GM12878 (cell line): ENCODE results near the gene CLASP2. TPM values are rescaled to one million over a fixed set of nuclear protein-coding genes. Genes with fewer than 3 reads are reported as not detected.

Experiments
- ATAC-seq: fragments of 200-7000 bp; cut with Tn5 transposase; 3 replicates; pipeline ENCODE4 v1.9.1; 2020; ENCODE audit warnings: mild to moderate bottlenecking, moderate library complexity
- BruUV-seq: library from RNA; stranded (reverse); fragments of 400-500 nt; replicated peaks from 2 replicates; lab custom pipeline; 2021; lab: Mats Ljungman, UMichigan
- CTCF ChIA-PET: fragments of 300-600 bp; sonication (Branson Sonifier 250); formaldehyde crosslinking; extraction: SDS; loops from one replicate; lab custom pipeline; 2021; ENCODE audit warnings: inconsistent platforms; lab: Yijun Ruan, JAX
- POLR2A ChIA-PET: fragments of 350-600 bp; formaldehyde crosslinking; extraction: SDS; loops from one replicate; lab custom pipeline; 2021; ENCODE audit warnings: inconsistent platforms; lab: Charles Lee
- RAD21 ChIA-PET: fragments of 300-600 bp; sonication (Branson Sonifier 250); formaldehyde crosslinking; loops from one replicate; lab custom pipeline; 2023; ENCODE audit warnings: antibody characterized with exemption; ENCODE audit not compliant: unreplicated experiment; lab: Charles Lee
- SMC1A ChIA-PET: fragments of 300-600 bp; sonication (Branson Sonifier 250); formaldehyde crosslinking; loops from one replicate; lab custom pipeline; 2023; ENCODE audit not compliant: unreplicated experiment, uncharacterized antibody; lab: Charles Lee
- DNase-seq: peaks from one replicate; pipeline ENCODE4 v3.0.0-alpha.2; 2011; ENCODE audit warnings: low read depth, low spot score
- FAIRE-seq: peaks from 3 replicates; lab custom pipeline; 2011; peaks lifted over from hg19 to GRCh38; lab: Jason Lieb, UNC
- H2AFZ ChIP-seq: 2 replicates; pipeline ENCODE4 v1.6.0; 2011; ENCODE audit warnings: low read depth, low read length, control low read depth; ENCODE audit not compliant: control insufficient read depth
- H3K27ac ChIP-seq: 2 replicates; pipeline ENCODE4 v1.5.1; 2011; ENCODE audit warnings: control low read depth; ENCODE audit not compliant: control insufficient read depth, insufficient read depth
- H3K27me3 ChIP-seq, 2 experiments: replicated peaks in 1 of 2; 2 replicates each; pipeline versions ENCODE4 v1.6.0 to v1.6.1; 2011; ENCODE audit warnings: low read length in 1 of 2; ENCODE audit not compliant: control insufficient read depth in 2 of 2, insufficient read depth in 2 of 2
- H3K36me3 ChIP-seq, 2 experiments: 2 replicates each; pipeline ENCODE4 v1.5.1; 2011; ENCODE audit warnings: low read length in 1 of 2; ENCODE audit not compliant: control insufficient read depth in 2 of 2, insufficient read depth in 2 of 2
- H3K4me1 ChIP-seq: 2 replicates; pipeline ENCODE4 v1.6.1; 2011; ENCODE audit warnings: mild to moderate bottlenecking, low read length, moderate library complexity, mixed read lengths; ENCODE audit not compliant: control insufficient read depth, insufficient read depth
- H3K4me2 ChIP-seq: 2 replicates; pipeline ENCODE4 v1.6.0; 2011; ENCODE audit warnings: control low read depth; ENCODE audit not compliant: control insufficient read depth, insufficient read depth
- H3K4me3 ChIP-seq: fragments of 200-600 bp; sonication (generic); 2 replicates; pipeline ENCODE4 v1.5.1; 2016
- H3K79me2 ChIP-seq: 2 replicates; pipeline ENCODE4 v1.6.0; 2011; ENCODE audit warnings: low read length; ENCODE audit not compliant: control insufficient read depth, insufficient read depth
- H3K9ac ChIP-seq: 2 replicates; pipeline ENCODE4 v1.8.0; 2011; ENCODE audit warnings: low read length, control low read depth, mixed read lengths; ENCODE audit not compliant: control insufficient read depth, insufficient read depth
- H3K9me3 ChIP-seq: replicated peaks from 3 replicates; pipeline ENCODE4 v1.5.1; 2011; ENCODE audit warnings: mild to moderate bottlenecking, low read length; ENCODE audit not compliant: control insufficient read depth, insufficient read depth
- H4K20me1 ChIP-seq: 2 replicates; pipeline ENCODE4 v1.6.0; 2011; ENCODE audit not compliant: control insufficient read depth, insufficient read depth
- ESRRA ChIP-seq: IDR thresholded peaks from 2 replicates; pipeline ENCODE4 v1.6.1; 2012; ENCODE audit warnings: mild to moderate bottlenecking, low read length, improper control_type of control experiment
- ETV6 ChIP-seq, 2 experiments: fragments of 450-650 bp in 1 of 2; IDR thresholded peaks in 1 of 2; conservative IDR thresholded peaks in 1 of 2; 2 replicates each; pipeline ENCODE4 v1.6.1; 2014; ENCODE audit warnings: antibody characterized with exemption in 1 of 2, borderline replicate concordance in 1 of 2, low read depth in 1 of 2, mild to moderate bottlenecking in 1 of 2, moderate library complexity in 1 of 2
- GABPA ChIP-seq: IDR thresholded peaks from 2 replicates; pipeline ENCODE4 v1.6.1; 2014; ENCODE audit warnings: antibody characterized with exemption, low read depth, mild to moderate bottlenecking, inconsistent platforms
- HSF1 ChIP-seq: fragments of 150-350 bp; IDR thresholded peaks from 2 replicates; pipeline ENCODE4 v1.6.1; 2014; ENCODE audit warnings: mild to moderate bottlenecking, low read depth, low read length
- MEF2A ChIP-seq: IDR thresholded peaks from 2 replicates; pipeline ENCODE4 v1.6.1; 2011; ENCODE audit warnings: low read depth, mild to moderate bottlenecking, low read length, moderate library complexity; ENCODE audit not compliant: insufficient read depth
- SREBF1 ChIP-seq: IDR thresholded peaks from 2 replicates; pipeline ENCODE4 v1.6.1; 2012; ENCODE audit warnings: mild to moderate bottlenecking, low read length
- USF1 ChIP-seq: IDR thresholded peaks from 2 replicates; pipeline ENCODE4 v1.6.1; 2011; ENCODE audit warnings: borderline replicate concordance, low read depth, mild to moderate bottlenecking, moderate library complexity, mixed read lengths, low read length; ENCODE audit not compliant: insufficient read depth; ENCODE audit errors: extremely low read length
- WGBS: methylation state at CpG from one replicate; pipeline ENCODE4 v1.1.6; 2016; ENCODE audit warnings: low lambda C conversion rate; ENCODE audit not compliant: insufficient replicate concordance, insufficient coverage; ENCODE audit errors: missing lambda C conversion rate; 5-methylcytosine and 5-hydroxymethylcytosine counted together
- in situ Hi-C: fragments of 300-500 bp; cut with MboI; formaldehyde crosslinking; loops from 9 replicates; pipeline ENCODE4 v1.14.3; 2018; ENCODE audit warnings: mixed read lengths
- intact Hi-C: fragments of 100-400 bp; cut with micrococcal nuclease; formaldehyde crosslinking; loops from one replicate; pipeline ENCODE4 v1.14.2; 2022; ENCODE audit not compliant: unreplicated experiment
- polyA plus RNA-seq, 11 experiments: library from polyadenylated mRNA; depleted of rRNA in 4 of 11; unstranded in 6 of 11; stranded (reverse) in 5 of 11; fragments of >200 nt; fragmentation: Nextera tagmentation in 4 of 11; fragmentation: Illumina TruSeq in 1 of 11; extraction: Ambion mirVana in 4 of 11; extraction: Trizol in 1 of 11; gene quantifications; 1 replicate in 1 of 11; 2 replicates in 10 of 11; pipeline versions ENCODE4 v1.2.1 to v1.2.3, GENCODE V29; 2011 to 2016; ENCODE audit warnings: inconsistent platforms in 2 of 11, missing spikeins in 2 of 11, low read depth in 1 of 11
- total RNA-seq, 4 experiments: library from RNA; depleted of rRNA in 3 of 4; stranded (reverse); fragments of >200 nt in 3 of 4; fragmentation: Illumina TruSeq in 1 of 4; extraction: Trizol in 1 of 4; gene quantifications; 2 replicates each; pipeline versions ENCODE4 v1.2.1 to v1.2.3, GENCODE V29; 2013 to 2021
- TF ChIP-seq, protein P1 (sequence below), 3 experiments: IDR thresholded peaks in 2 of 3; conservative IDR thresholded peaks in 1 of 3; 2 replicates each; pipeline ENCODE4 v1.5.1; 2011; ENCODE audit warnings: low read depth in 3 of 3, low read length in 3 of 3, mild to moderate bottlenecking in 3 of 3, control low read depth in 2 of 3, moderate library complexity in 2 of 3, inconsistent platforms in 1 of 3, mixed read lengths in 1 of 3; ENCODE audit not compliant: control insufficient read depth in 2 of 3, insufficient read depth in 1 of 3; ENCODE audit errors: extremely low read depth in 1 of 3
- TF ChIP-seq, protein P2 (sequence below): IDR thresholded peaks from 2 replicates; pipeline ENCODE4 v1.6.1; 2012; ENCODE audit warnings: low read depth, low read length, improper control_type of control experiment
- TF ChIP-seq, protein P3 (sequence below): fragments of 450-650 bp; IDR thresholded peaks from 2 replicates; pipeline ENCODE4 v1.6.1; 2017; ENCODE audit warnings: mild to moderate bottlenecking
- TF ChIP-seq, protein P4 (sequence below): fragments of 450-650 bp; formaldehyde crosslinking; IDR thresholded peaks from 2 replicates; pipeline ENCODE4 v1.4.0; 2022; ENCODE audit warnings: mild to moderate bottlenecking, moderate library complexity

Gene CLASP2
- total and polyA plus RNA-seq, 10 of the 15 experiments (the other 5 are each of a cell fraction or from before 2014, with no cell fraction given), result 4.0 to 38.3 (median 26.8) TPM

- TF ChIP-seq, protein P1, sequence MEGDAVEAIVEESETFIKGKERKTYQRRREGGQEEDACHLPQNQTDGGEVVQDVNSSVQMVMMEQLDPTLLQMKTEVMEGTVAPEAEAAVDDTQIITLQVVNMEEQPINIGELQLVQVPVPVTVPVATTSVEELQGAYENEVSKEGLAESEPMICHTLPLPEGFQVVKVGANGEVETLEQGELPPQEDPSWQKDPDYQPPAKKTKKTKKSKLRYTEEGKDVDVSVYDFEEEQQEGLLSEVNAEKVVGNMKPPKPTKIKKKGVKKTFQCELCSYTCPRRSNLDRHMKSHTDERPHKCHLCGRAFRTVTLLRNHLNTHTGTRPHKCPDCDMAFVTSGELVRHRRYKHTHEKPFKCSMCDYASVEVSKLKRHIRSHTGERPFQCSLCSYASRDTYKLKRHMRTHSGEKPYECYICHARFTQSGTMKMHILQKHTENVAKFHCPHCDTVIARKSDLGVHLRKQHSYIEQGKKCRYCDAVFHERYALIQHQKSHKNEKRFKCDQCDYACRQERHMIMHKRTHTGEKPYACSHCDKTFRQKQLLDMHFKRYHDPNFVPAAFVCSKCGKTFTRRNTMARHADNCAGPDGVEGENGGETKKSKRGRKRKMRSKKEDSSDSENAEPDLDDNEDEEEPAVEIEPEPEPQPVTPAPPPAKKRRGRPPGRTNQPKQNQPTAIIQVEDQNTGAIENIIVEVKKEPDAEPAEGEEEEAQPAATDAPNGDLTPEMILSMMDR (IDR thresholded peaks at IDR 0.05 in 2 of 3, conservative IDR thresholded peaks at IDR 0.05 in 1 of 3; ENCODE audit: control insufficient read depth in 2 of 3, extremely low read depth in 1 of 3, insufficient read depth in 1 of 3, low read depth in 3 of 3, low read length in 3 of 3), result no peak
- TF ChIP-seq MEF2A, result no peak
- no peak for TF ChIP-seq ESRRA
- TF ChIP-seq SREBF1, result no peak
- TF ChIP-seq HSF1, result no peak
- no peak for TF ChIP-seq GABPA
These were observed 171.0 kb downstream of the CLASP2 start (continued) for GRCh38 chr3:33547101-33547500.

DNA sequence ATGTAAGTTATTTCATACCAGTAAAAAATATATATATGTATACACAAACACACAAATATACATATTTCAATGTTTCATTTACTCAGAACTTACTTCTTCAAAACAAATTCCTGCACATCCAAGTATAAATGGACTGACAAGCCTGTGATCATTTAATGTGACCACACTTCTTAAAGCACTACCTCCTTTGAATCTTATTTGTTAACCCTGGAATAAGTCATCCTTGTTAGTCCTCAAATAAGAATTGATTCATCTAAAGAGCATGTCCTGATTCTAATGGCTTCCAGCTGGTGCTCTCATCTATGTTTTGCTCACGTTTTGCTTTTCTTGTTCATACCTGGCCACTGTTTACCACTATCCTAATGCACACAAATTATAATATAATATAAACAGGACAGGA lies 173.9 kb downstream of the CLASP2 start:
- RAD21 ChIA-PET, result no interaction called here
- WGBS, result 90% methylated on average over 1 of the region's 1 CpG
- Histone ChIP-seq H3K9ac (no peak overlapping the region), H2AFZ (no peak overlapping the region), H3K4me1 (no peaks in the 10 kb centered on the region), H3K4me3 (no peak overlapping the region), H3K79me2 (no peaks in the 10 kb centered on the region), H4K20me1 (no peaks in the 10 kb centered on the region), H3K9me3 (no peaks in the 10 kb centered on the region), H3K4me2 (no peak overlapping the region), H3K27ac (no peak overlapping the region), H3K36me3 (no peaks in the 10 kb centered on the region; a peak in 2 of 4 replicates), H3K27me3 (no peaks in the 10 kb centered on the region)
- POLR2A ChIA-PET, result no interaction called here
- intact Hi-C loops, result no loop called here
- BruUV-seq, result no TSS peak
- SMC1A ChIA-PET, result interaction anchor here (0.9 kb wide), 1 partner anchor 13 kb away, joined by 4 read pairs; no protein-coding TSS in a partner anchor
- CTCF ChIA-PET, result no interaction called here
- DNase-seq (no peak), FAIRE-seq (peak; percentile 13), ATAC-seq (no peak)
- in situ Hi-C loops, result no loop called here
- TF ChIP-seq, protein P2, sequence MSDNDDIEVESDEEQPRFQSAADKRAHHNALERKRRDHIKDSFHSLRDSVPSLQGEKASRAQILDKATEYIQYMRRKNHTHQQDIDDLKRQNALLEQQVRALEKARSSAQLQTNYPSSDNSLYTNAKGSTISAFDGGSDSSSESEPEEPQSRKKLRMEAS, result no peak
- TF ChIP-seq USF1 (no peak), MEF2A (no peak), ETV6 (conservative IDR thresholded peaks at IDR 0.05 in 1 of 2, IDR thresholded peaks at IDR 0.05 in 1 of 2; ENCODE audit: borderline replicate concordance in 1 of 2, low read depth in 1 of 2) (no peak)
- TF ChIP-seq, protein P3, sequence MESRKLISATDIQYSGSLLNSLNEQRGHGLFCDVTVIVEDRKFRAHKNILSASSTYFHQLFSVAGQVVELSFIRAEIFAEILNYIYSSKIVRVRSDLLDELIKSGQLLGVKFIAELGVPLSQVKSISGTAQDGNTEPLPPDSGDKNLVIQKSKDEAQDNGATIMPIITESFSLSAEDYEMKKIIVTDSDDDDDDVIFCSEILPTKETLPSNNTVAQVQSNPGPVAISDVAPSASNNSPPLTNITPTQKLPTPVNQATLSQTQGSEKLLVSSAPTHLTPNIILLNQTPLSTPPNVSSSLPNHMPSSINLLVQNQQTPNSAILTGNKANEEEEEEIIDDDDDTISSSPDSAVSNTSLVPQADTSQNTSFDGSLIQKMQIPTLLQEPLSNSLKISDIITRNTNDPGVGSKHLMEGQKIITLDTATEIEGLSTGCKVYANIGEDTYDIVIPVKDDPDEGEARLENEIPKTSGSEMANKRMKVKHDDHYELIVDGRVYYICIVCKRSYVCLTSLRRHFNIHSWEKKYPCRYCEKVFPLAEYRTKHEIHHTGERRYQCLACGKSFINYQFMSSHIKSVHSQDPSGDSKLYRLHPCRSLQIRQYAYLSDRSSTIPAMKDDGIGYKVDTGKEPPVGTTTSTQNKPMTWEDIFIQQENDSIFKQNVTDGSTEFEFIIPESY, result no peak
- TF ChIP-seq, protein P4, sequence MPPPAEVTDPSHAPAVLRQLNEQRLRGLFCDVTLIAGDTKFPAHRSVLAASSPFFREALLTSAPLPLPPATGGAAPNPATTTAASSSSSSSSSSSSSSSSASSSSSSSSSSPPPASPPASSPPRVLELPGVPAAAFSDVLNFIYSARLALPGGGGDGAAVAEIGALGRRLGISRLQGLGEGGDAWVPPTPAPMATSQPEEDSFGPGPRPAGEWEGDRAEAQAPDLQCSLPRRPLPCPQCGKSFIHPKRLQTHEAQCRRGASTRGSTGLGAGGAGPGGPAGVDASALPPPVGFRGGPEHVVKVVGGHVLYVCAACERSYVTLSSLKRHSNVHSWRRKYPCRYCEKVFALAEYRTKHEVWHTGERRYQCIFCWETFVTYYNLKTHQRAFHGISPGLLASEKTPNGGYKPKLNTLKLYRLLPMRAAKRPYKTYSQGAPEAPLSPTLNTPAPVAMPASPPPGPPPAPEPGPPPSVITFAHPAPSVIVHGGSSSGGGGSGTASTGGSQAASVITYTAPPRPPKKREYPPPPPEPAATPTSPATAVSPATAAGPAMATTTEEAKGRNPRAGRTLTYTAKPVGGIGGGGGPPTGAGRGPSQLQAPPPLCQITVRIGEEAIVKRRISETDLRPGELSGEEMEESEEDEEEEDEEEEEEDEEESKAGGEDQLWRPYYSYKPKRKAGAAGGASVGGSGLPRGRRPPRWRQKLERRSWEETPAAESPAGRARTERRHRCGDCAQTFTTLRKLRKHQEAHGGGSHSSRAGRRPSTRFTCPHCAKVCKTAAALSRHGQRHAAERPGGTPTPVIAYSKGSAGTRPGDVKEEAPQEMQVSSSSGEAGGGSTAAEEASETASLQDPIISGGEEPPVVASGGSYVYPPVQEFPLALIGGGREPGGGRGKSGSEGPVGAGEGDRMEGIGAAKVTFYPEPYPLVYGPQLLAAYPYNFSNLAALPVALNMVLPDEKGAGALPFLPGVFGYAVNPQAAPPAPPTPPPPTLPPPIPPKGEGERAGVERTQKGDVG (CRISPR knock-in tag), result no peak
